Measurements from ENCODE around the gene PMFBP1.
A peak's percentile ranks its signal among the peaks of the same experiment; 100 is the strongest.

PMFBP1 gene

DNA sequence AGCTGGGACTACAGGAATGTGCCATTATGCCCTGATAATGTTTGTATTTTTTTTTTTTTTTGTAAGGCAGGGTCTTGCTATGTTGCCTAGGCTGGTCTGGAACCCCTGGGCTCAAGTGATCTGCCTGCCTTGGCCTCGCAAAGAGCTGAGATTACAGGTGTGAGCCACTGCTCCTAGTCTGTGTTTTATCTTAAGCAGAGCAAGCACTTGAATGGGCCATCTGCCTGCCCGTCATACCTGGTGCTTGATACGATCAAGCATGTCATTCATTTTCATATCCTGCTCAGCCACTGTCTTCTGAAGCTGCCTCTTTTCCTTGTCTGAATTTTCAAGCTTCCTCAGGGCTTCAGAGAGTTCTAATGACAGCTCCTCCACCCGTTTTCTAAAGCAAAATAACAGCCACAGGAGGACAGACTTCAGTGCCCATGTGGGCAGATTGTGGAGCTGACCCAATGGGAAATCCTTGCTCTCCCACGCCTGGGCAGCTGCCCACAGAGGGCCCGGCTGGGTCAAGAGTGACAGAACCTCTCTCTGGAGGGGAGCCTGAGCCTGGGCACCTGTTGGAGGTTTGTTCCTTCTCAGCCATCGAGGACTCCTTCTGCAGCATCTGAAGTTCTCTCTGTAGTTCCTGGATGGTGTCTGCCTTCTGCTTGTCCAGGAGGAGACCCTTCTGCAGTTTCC, 41.8 kb downstream of the PMFBP1 start:
- DNase-seq = no peak

DNA sequence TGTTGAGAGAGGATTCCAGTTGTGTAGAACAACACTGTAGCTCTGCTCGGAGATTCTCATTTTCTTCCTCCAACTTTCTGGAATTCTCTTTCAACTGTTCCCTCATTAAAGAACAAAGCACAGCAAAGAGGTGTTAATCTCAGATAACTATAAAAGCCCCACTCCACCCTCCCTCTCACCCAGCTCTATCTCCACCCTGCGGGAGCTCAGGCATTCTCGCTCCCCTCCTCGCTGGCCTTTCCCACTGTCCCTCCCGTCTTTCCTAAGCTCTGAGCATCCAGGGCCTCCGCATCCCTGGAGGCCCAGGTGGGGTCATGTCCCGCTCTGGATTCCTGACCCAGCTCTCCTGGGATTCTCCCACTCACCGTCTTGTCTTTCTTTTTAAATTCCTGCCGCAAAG, 43.3 kb downstream of the PMFBP1 start:
- DNase-seq = no peak

DNA sequence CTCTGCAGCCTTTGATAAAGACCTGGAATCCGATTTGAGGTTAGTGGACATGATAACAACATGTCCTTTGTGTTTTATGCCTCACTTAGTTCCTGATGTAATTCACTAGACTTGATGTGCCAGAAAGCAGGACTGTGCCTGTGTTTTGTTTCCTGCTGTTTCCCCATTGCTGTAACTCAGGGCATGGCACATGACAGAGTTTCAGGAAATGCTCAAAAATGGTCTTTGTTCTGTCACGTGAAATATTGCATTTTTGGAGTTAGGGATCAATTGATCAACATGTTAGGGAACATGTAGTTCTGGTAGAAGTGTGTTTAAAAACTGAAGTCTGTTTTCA, 45.6 kb downstream of the PMFBP1 start:
- DNase-seq = no peak

DNA sequence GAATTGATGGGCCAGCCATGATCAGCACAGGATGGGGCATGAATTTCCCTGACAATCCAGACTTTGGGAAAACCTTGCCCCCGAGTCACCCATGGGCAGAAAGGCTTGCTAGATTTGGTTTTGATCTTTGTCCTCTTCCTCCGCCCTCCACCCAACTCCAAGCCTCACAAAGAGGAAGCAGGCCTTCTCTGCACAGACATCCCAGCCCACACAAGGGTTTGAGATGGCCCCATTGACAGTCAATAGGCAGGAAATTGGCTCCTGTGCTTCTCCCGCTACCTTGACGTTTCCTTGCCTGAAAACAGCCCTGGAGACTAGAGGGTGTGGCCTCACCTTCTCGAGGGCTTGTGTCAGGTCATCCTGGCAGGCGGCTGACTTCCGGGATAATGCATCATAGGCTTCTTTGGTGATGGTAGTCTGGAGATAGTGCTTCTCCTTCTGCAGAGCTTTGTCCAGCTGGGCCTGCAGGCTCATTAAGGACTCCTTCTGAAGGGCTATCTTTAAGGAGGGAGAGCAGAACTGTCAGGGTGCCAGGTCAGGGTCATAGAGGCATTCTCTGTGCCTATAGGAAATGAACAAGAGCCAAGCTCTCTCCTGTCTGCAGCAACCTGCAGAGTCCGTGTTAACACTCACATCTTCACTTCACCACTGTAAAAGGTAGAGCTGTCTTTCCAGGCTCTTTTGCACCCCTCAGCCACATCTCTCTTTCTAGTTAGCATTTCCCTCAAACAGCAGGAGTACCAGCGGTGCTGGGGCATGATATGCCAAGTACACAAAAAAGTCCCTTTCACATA, 46.1 kb downstream of the PMFBP1 start:
- no peak for DNase-seq

DNA sequence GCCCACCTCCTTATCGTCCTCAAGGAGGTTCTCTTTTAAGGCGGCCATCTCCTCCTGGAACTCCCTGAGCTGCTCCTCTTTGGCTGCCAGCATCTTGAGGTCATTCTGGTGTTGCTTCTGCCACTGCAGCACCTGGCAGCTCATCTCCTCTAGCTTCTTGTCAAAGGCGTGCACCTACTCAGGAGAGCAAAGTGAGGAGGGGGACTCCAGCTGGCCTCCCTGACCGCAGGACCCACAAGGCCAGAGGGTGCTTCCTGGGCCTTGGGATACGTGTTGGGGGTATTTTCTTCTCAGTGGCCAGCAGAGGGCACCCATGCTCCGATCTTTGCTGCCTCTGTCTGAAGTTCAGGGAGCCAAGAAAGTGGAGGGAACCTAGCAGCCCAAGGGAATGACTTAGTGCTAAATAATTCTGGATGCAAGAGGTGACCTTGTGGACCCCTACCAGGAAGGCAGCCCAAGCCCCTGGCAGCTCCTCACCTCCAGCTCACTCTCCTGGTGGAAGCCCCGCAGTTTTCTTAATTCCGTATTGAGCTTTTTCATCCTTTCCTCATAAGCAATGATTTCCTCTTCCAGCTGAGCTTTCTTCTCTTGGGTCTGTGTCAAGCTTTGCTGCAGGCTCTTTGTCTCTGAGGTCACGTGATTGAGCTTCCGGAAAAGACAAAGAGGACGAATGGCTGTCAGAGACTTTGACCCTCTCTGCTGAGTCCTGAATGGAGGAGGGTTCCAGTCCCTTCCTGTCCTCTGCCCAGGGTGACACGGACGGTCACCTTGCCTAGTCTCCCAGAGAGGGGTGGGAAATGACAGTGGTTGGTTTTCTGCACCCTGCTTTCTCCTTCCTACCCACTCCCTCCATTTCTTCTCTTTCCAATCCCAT, 47.0 kb downstream of the PMFBP1 start:
- DNase-seq = peak; percentile 65

DNA sequence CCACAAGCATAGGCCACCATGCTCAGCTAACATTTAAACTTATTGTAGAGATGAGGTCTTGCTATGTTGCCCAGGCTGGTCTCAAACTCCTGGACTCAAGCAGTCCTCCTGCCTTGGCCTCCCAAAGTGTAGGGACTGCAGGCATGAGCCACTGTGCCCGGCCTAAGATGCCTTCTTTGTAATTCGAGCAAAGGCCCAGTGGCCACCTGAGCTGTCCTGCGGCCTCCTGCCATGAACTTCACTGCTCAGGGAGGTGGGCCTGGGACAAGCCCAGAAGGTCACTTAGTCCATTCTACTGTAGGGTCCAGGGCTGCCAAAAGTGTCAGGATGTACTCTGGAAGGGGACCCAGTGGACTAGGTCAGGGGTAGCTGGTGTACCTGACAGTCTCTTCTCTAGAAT, 47.8 kb downstream of the PMFBP1 start:
- DNase-seq = no peak

DNA sequence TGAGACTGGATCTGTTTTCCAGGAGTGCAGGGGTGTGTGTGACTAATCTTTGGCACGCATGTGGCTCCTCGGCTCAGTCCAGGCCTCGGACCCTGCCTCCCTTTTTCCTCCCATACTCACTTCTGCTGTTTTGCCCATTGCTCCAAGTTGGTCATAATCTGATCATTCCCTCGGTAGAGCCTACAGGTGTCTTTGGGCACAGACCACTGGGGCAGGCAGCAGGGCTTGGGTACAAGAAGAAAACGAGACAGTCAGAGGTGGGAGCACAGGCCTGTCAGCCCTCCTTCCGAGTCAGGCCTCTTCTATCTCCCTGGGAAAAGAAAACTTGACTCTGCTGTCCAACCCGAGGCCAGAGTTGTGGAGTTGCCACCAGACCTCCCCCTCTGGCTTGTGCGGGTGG, 48.5 kb downstream of the PMFBP1 start:
- no peak for DNase-seq

DNA sequence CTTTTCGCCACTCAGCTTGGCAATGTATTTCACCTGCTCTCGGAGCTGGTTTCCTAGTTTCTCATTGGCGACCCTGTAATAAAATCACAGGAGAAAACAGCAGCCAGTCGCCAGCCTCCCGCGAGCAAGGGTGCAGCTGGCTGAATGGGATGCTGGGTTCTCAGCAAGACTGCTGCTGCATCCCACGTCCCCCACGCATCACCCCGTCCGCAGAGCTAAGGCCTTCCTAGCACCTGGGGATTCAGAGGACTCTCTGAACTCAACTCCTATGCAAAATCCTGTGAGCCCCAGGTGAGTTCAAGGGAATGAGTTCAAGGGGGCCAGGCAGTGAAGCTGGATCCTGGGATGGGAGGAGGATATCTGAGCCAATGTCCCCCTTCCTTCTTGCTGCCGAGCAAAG, 49.0 kb downstream of the PMFBP1 start:
- no peak for DNase-seq

DNA sequence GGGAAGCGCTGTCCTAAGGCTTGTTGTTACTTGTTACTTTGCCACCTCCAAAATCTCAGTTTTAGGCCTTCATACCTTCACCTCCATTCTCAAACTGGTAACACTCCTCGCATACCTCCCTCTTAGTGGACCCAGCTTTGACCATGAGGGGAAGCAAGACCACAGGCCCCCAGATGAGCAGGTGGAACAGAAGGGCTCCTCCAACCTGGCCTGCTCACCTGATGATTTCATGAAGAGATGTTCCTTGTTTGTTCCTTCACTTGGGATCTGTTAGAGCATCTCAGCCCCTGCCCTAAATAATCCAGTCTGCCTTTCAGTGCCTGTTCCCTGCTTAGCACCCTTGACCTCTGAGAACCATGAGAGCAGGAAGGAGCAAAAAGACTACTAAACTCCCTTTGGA, 49.6 kb downstream of the PMFBP1 start:
- no peak for DNase-seq

DNA sequence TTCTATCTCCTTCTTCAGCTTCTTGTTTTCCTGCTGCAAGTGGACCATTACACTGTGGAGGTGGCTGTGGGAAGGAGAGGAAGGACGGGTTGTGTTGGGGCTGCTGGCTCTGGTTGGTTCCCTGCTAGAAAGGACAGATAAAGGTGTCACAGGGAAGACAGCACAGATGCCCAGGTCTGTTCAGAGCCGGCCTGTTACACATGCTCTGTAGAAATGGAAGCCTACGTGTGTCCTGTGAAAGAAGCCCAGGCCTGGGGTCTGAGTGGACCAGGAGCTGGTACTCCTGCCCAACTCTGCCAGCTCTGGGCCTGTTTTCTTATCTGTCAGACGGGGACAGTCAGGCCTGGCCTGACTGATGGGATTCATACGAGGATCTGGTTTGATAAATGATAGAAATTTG, 51.9 kb downstream of the PMFBP1 start:
- DNase-seq = no peak

DNA sequence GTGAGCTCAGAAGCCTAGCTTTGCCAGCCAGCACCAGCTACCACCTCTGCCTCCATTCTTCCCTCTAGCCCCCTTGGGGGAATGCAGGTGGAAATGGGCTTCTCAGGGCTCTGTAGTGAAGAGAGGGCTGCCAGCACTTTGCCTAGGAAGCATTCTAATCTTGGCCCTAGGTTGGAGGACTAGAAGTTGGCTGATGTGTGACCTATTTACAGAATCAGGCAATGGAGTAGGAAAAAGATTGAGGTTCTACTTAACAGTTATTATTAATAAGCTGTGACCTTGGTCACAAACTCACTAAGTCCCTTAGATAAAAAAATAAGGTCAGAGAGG, 58.4 kb downstream of the PMFBP1 start:
- DNase-seq = no peak

DNA sequence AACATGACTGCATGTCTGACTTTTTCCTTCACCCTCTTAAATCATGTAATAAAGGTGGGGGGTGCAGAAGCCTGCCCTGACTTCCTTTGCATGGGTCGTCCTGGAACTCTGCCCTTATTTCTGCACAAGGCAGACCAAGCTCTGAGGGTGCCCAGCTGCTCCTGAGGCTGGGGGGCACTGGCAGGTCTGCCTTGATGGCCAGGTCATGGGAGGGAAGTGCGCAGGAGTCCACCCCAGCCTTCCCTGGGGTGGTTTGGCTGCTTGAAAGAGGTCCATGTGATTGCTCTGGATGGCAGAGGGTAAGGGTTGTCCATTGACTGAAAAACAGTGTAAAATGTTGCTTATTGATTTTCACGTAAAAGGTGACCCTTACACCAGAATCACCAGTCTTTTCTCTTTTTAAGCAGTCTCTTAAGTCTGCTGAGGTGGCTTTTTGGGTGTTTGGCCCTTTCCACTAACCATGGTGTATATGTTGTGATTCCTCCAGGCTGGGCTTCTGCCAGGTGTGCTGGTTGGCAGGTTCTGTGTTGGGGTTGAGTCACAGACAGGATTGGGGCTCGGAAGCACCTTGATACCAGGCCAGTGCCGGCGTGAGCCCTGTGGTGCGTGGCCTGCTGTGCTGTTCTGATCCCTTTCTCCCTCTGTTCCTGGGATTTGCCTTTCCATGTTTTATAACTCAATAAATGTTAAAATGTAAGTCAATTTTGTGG, 58.9 kb downstream of the PMFBP1 start:
- no peak for DNase-seq

DNA sequence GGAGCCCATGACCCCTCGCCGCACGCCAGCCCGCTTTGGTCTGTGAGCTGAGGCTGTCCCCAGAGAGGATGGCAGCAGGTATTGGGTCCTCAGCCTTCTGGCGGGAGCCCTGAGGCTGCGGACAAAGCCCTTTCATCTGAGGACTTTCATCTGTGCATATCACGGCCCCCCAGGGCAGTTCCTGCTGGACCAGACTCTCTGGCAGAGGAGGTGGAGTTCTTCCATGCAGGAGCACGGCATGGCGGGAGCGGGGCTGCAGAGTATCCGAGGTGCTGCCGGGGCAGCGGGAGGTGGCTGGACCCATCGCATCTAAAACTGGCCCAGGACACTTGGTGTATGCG, 59.5 kb downstream of the PMFBP1 start:
- no peak for DNase-seq

DNA sequence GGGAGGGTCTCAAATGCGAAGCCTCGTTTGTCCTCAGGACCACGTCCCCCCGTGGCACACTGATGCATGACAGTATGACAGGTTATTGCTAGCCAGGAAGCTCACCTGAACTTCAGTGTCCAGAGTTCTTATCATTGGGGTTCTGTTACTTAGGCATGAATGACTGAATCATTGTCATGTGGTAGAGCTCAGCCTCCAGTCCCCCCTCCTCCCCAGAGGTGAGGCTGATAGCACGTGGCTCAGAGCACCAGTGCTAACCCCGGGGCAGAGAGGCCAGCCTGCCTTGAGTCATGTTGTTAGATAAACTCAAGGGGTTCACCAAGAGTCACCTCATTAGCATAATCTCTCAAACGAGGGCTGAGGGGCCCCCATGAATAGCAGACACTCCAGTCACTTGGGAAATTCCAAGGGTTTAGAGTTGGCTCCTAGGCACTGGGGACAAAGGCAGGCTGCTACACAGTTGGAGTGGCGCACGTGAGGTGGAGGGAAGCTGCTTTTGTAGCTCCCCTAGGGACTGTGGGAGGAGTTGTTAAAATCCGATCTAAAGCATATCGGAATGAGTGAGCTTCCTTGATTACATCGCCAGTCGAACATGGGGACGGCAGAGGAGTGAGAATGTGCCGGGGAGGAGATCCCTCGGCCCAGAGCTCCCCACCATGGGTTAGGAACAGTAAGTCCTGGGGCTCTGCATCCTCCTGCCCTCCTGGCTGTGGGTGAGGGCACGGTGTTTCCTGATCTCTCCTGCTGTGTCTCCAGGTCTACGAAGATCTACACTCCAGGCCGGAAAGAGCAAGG, 60.1 kb downstream of the PMFBP1 start:
- no peak for DNase-seq

DNA sequence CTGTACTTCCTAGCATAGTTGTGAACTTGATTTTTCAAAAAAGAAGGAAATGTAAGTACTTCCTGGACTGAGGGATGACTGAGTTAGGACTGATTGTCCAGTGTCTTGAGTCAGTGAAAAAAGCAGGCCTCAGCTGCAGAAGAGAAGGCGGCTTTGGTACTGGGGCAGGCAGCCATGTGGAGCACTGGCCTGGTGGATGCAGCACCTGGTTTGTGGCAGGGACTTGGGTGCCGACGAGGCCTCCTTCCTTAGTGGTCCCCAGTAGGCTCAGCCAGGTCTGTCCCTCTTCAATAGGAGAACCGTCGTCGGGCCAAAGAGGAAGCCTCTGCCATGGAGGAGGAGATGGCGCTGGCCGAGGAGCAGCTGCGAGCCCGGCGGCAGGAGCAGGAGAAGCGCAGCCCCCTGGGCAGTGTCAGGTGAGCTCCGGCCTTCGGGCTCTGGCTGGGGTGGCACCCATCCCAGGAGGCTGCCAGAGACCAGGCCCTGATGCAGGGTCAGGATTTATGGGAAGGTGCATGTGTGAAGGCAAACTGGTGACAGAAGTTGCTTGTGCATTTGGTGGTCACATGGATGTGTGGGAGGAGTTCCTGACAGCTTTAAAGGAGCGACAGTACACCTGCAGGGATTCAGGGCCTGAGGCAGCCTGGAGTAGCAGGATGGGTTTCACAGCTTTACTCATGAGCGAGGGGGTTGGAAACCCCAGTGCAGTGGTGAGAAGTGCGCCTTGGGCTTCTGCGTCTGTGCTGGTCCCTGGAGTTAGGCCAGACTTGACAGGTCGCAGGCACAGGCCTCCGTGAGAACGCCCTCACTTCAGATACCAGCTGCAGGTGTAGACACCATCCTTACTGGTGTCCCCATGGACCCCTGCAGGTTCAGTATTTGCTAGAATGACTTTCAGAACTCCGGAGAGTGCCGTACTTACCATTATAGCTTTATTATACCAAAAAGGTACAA, 61.0 kb downstream of the PMFBP1 start:
- no peak for DNase-seq

DNA sequence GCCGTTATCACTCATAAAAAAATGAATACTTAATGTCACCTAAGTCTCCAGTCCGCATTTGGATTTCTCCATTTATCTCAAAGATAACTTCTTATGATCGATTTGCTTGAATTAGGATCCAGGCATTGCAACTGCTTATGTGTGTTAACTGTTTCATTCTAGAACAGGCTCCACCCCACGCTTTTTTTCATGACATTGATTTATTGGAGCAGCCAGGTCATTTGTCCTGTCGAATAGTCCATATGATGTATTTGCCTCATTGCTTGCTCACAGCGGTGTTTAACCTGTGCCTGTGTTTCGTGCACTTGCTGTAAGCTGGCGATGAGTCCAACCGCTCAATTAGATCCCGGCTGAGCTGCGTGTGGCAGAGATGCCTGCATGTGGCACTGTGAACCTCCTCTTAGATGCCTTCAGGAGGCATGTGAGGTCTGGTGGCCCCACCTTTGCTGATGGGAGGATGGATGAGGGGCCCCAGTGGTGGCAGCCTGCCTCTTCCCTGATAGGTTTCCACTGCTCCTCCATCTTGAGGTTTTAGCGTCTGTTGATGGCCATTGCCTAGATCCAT, 61.9 kb downstream of the PMFBP1 start:
- no peak for DNase-seq

DNA sequence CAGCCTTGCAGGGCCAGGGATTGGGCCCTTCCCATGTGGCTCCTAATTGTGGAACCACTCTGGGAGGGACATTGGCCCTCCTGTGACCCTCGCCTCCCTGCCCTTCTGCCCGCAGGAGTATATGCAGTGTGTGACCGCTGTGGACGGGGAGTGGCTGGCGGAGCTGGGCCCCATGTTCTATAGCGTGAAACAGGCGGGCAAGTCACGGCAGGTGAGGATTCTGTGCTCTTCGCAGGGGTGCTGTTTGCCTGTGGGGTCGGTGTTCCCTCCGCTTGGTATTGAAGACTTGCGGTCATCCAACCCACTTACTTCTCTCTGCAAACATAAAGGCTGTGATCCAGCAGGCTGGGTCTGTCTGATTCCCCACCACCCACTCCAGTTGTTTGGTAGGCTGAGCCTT, 62.7 kb downstream of the PMFBP1 start:
- no peak for DNase-seq

DNA sequence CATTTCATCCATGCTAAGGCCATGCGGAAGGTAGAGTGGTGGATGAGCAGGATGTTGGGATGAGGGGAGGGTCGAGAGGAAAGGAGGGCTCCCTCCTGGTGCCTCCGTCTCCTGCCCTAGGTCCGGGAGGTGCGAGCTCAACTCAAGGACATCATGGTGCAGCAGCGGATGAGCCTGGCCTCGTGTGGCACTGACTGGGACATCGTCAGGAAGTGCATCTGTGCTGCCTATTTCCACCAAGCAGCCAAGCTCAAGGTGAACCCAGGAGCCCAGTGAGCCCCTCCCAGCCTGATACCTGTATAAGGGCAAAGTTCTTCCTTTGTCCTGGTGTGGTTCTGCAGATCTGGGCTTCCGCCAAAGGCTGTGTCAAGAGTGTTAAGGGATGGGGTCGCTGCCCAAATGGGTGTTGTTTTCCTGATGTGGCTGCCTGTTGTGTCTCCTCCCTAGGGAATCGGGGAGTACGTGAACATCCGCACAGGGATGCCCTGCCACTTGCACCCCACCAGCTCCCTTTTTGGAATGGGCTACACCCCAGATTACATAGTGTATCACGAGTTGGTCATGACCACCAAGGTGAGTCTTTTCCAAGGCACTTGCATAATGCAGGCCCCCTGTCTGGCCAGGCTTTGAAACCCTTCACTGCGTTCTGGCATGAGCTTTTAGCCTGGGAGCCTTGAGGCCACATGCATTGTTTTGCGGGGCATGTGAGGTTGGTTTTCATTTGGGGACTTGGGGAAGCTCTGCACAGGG, 63.4 kb downstream of the PMFBP1 start:
- DNase-seq = no peak

DNA sequence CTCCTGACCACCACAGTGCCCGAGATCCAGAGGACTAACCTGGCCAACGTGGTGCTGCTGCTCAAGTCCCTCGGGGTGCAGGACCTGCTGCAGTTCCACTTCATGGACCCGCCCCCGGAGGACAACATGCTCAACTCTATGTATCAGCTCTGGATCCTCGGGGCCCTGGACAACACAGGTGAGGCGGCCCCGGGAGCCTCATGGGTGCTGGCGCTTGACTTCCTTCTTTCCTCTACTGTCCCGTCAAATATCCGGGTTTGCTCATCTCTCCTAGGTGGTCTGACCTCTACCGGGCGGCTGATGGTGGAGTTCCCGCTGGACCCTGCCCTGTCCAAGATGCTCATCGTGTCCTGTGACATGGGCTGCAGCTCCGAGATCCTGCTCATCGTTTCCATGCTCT, 64.6 kb downstream of the PMFBP1 start:
- no peak for DNase-seq

DNA sequence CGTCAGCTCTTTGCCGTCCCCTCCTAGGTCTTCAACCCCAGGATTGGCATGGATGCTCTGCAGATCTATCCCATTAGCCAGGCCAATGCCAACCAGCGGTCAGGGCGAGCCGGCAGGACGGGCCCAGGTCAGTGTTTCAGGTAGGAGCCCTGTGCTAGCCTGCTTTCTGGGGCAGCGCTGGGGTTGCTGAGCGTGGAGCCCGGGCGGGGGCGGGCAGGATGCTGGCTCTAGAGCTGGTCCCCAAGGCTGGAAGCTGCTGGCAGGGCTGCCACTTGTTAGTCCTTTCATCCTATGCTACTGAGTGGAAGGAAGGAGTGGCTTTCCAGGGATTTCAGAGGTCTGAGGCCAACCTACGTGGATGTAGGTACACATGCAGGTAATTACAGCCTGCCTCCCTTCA, 66.0 kb downstream of the PMFBP1 start:
- DNase-seq = no peak
